Measurements from ENCODE around the gene OTX1.

DNA sequence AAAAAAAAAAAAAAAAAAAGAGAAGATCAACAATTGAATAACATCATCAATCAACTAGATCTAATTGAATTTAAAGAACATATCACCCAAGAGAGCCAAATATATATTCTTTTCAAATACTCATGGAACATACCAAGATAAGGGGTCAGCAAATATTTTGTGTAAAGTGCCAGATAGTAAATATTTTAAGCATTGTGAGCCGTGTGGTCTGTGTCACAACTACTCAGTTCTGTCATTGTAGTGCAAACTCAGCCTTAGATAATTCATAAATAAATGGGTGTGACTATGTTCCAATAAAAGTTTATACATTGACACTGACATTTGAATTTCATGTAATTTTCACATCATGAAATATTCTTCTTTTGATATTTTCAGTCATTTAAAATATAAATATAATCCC lies 45.9 kb downstream of the OTX1 start:
- TF ChIP-seq TAF1 (IDR thresholded peaks at IDR 0.05; ENCODE audit: borderline replicate concordance, low read depth, low read length) (no peak), POLR2AphosphoS5 (IDR thresholded peaks at IDR 0.05; ENCODE audit: low read depth, low read length) (no peak)

All from GM12892 (cell line).